Esophagus squamous epithelium (tissue), 5 donors: ENCODE measurements around the gene OR10V1. TPM values are rescaled to one million over a fixed set of nuclear protein-coding genes. Genes with fewer than 3 reads are reported as not detected.

ENCODE experiments used
- DNase-seq: peaks from one replicate; lab custom pipeline; 2025; lab: John Stamatoyannopoulos, UW
- H3K27ac ChIP-seq, 4 donors: fragments of 200-600 bp; sonication (generic); one replicate each; pipeline ENCODE4 v1.5.1; 2016 to 2019; ENCODE audit warnings: mild to moderate bottlenecking in 1 of 4
- H3K27me3 ChIP-seq, 4 donors: fragments of 200-600 bp; sonication (generic); 1 replicate in 3 of 4; 2 replicates in 1 of 4; pipeline versions ENCODE4 v1.5.1 to v1.6.0; 2017 to 2021; ENCODE audit warnings: antibody characterized with exemption in 1 of 4
- H3K36me3 ChIP-seq, 3 donors: fragments of 200-600 bp; sonication (generic); one replicate each; pipeline ENCODE4 v1.5.1; 2016 to 2019
- H3K4me1 ChIP-seq, 3 donors: fragments of 200-600 bp; sonication (generic); one replicate each; pipeline ENCODE4 v1.5.1; 2017 to 2019
- H3K4me3 ChIP-seq, 4 donors: fragments of 200-600 bp; sonication (generic); 1 replicate in 3 of 4; 2 replicates in 1 of 4; pipeline ENCODE4 v1.5.1; 2016 to 2019; ENCODE audit warnings: mild to moderate bottlenecking in 2 of 4, moderate library complexity in 1 of 4
- H3K9me3 ChIP-seq, 3 donors: fragments of 200-600 bp; sonication (generic); one replicate each; pipeline ENCODE4 v1.5.1; 2016 to 2019
- CTCF ChIP-seq, 6 experiments: fragments of 450-650 bp in 4 of 6; fragments of 200-600 bp in 2 of 6; sonication (generic) in 2 of 6; IDR thresholded peaks; one replicate each; pipeline ENCODE4 v1.5.1; 2016 to 2019; ENCODE audit warnings: antibody characterized with exemption in 6 of 6, mild to moderate bottlenecking in 4 of 6, moderate library complexity in 4 of 6
- POLR2A ChIP-seq, 4 donors: fragments of 450-650 bp; IDR thresholded peaks; one replicate each; pipeline ENCODE4 v1.6.1; 2017; ENCODE audit warnings: antibody characterized with exemption in 4 of 4, mild to moderate bottlenecking in 4 of 4, moderate library complexity in 3 of 4
- WGBS, 2 donors: methylation state at CpG; one replicate each; pipeline ENCODE4 v1.1.5; 2018; 5-methylcytosine and 5-hydroxymethylcytosine counted together
- intact Hi-C: fragments of 100-400 bp; cut with DNase I; formaldehyde crosslinking; loops from one replicate; pipeline ENCODE4 v1.15.0; 2022
- total RNA-seq, 4 donors: library from RNA; depleted of rRNA; stranded (reverse); fragments of >200 nt; gene quantifications; one replicate each; pipeline ENCODE4 v1.1.0, GENCODE V29; 2016
- donor health status: DM: yes; HTN: yes; CAD: no.

The OR10V1 gene
- total RNA-seq: not detected

- Histone ChIP-seq H3K9me3 (no peaks in the 10 kb centered on the region), H3K27ac (no peak within 1 kb of the TSS), H3K4me1 (no peaks in the 10 kb centered on the region), H3K36me3 (no peaks in the 10 kb centered on the region), H3K4me3 (no peak within 1 kb of the TSS), H3K27me3 (no peaks in the 10 kb centered on the region)
- no peak for TF ChIP-seq CTCF (IDR thresholded peaks at IDR 0.05)
- no peak for TF ChIP-seq POLR2A (IDR thresholded peaks at IDR 0.05)
- no peak for DNase-seq
- intact Hi-C loops: no loop called here
- 71 to 83% methylated on average over 2 of the region's 2 CpGs for WGBS, 2 donors
Measured at GRCh38 chr11:59713745-59714144, at the start of gene OR10V1. Gene OR10V1, minus strand, starts transcription at chr11:59713845. Its CDS starts 0 bp downstream, at chr11:59713845.

GRCh38 chr11:59761993-59762392 lies 48.3 kb upstream of the OR10V1 start:
- no peak for DNase-seq
- H3K27ac ChIP-seq: no peak overlapping the region
- no peaks in the 10 kb centered on the region for H3K27me3 ChIP-seq
- peaks cover 0 to 10% (median 0%) of the 10 kb centered on the region in 3 donors for H3K36me3 ChIP-seq
- H3K4me3 ChIP-seq: no peak overlapping the region
- peaks cover 0 to 37% (median 13%) of the 10 kb centered on the region in 3 donors for H3K4me1 ChIP-seq
- WGBS, 2 donors: 79 to 82% methylated on average over 5 to 6 of the region's 6 CpGs
- H3K9me3 ChIP-seq: no peaks in the 10 kb centered on the region
- intact Hi-C loops: no loop called here
- TF ChIP-seq POLR2A (IDR thresholded peaks at IDR 0.05): no peak
- TF ChIP-seq CTCF (IDR thresholded peaks at IDR 0.05): no peak

GRCh38 chr11:59760771-59761170 lies 47.1 kb upstream of the OR10V1 start:
- Histone ChIP-seq H3K4me3 (no peak overlapping the region), H3K9me3 (no peaks in the 10 kb centered on the region), H3K27ac (no peak overlapping the region), H3K4me1 (peaks cover 10 to 38% (median 14%) of the 10 kb centered on the region in 3 donors), H3K27me3 (no peaks in the 10 kb centered on the region), H3K36me3 (peaks cover 0 to 10% (median 0%) of the 10 kb centered on the region in 3 donors)
- TF ChIP-seq POLR2A (IDR thresholded peaks at IDR 0.05) (no peak), CTCF (IDR thresholded peaks at IDR 0.05) (no peak)
- 81 to 88% methylated on average over 4 of the region's 4 CpGs for WGBS, 2 donors
- intact Hi-C loops: no loop called here
- no peak for DNase-seq

- DNase-seq: no peak
- no peaks in the 10 kb centered on the region for H3K27me3 ChIP-seq
- H3K27ac ChIP-seq: no peak overlapping the region
- intact Hi-C loops: no loop called here
- no peaks in the 10 kb centered on the region for H3K9me3 ChIP-seq
- 55 to 66% methylated on average over 4 of the region's 4 CpGs for WGBS, 2 donors
- no peak overlapping the region for H3K4me3 ChIP-seq
- TF ChIP-seq CTCF (IDR thresholded peaks at IDR 0.05) (no peak), POLR2A (IDR thresholded peaks at IDR 0.05) (no peak)
- peaks cover 7 to 33% (median 11%) of the 10 kb centered on the region in 3 donors for H3K4me1 ChIP-seq
- H3K36me3 ChIP-seq: peaks cover 0 to 10% (median 0%) of the 10 kb centered on the region in 3 donors
Measured at GRCh38 chr11:59759900-59760299, 46.3 kb upstream of the OR10V1 start.

GRCh38 chr11:59758401-59759037 lies 44.9 kb upstream of the OR10V1 start:
- Histone ChIP-seq H3K36me3 (peaks cover 0 to 10% (median 0%) of the 10 kb centered on the region in 3 donors), H3K27ac (no peak overlapping the region), H3K27me3 (no peaks in the 10 kb centered on the region), H3K4me3 (no peak overlapping the region), H3K4me1 (peaks cover 5 to 38% (median 11%) of the 10 kb centered on the region in 3 donors), H3K9me3 (no peaks in the 10 kb centered on the region)
- 81% methylated on average over 4 of the region's 4 CpGs for WGBS, 2 donors
- no peak for DNase-seq
- no peak for TF ChIP-seq POLR2A (IDR thresholded peaks at IDR 0.05)
- no peak for TF ChIP-seq CTCF (IDR thresholded peaks at IDR 0.05)
- intact Hi-C loops: no loop called here
